GM23248 (cell line): ENCODE results near the gene OPCML. TPM values are rescaled to one million over a fixed set of nuclear protein-coding genes. Genes with fewer than 3 reads are reported as not detected.

Experiments
- DNase-seq: peaks from one replicate; pipeline ENCODE4 v3.0.0-alpha.2; 2015
- H2AFZ ChIP-seq: fragments of 200-600 bp; sonication (generic); 2 replicates; pipeline ENCODE4 v1.6.1; 2016; ENCODE audit warnings: antibody characterized with exemption
- H3F3A ChIP-seq: fragments of 200-600 bp; sonication (generic); 2 replicates; pipeline ENCODE4 v1.6.1; 2016; ENCODE audit warnings: mild to moderate bottlenecking, antibody characterized with exemption, mixed run types; ENCODE audit not compliant: insufficient read depth
- H3K27ac ChIP-seq: fragments of 200-600 bp; sonication (generic); 2 replicates; pipeline ENCODE4 v1.5.1; 2016; ENCODE audit warnings: mild to moderate bottlenecking
- H3K27me3 ChIP-seq: fragments of 200-600 bp; sonication (generic); replicated peaks from 2 replicates; pipeline ENCODE4 v1.6.1; 2016; ENCODE audit warnings: mild to moderate bottlenecking; ENCODE audit not compliant: insufficient read depth
- H3K36me3 ChIP-seq: fragments of 200-600 bp; sonication (generic); 2 replicates; pipeline ENCODE4 v1.6.1; 2016; ENCODE audit warnings: low read depth, mild to moderate bottlenecking
- H3K4me1 ChIP-seq: fragments of 200-600 bp; sonication (generic); 2 replicates; pipeline ENCODE4 v1.6.1; 2016; ENCODE audit warnings: mild to moderate bottlenecking; ENCODE audit not compliant: insufficient read depth
- H3K4me2 ChIP-seq: fragments of 200-600 bp; sonication (generic); one replicate; pipeline ENCODE4 v1.6.1; 2016; ENCODE audit warnings: mild to moderate bottlenecking; ENCODE audit not compliant: unreplicated experiment
- H3K4me3 ChIP-seq: fragments of 200-600 bp; sonication (generic); 2 replicates; pipeline ENCODE4 v1.5.1; 2016; ENCODE audit warnings: mild to moderate bottlenecking
- H3K79me2 ChIP-seq: fragments of 200-600 bp; sonication (generic); 2 replicates; pipeline ENCODE4 v1.6.1; 2016; ENCODE audit warnings: mild to moderate bottlenecking; ENCODE audit not compliant: insufficient read depth
- H3K9ac ChIP-seq: fragments of 200-600 bp; sonication (generic); 2 replicates; pipeline ENCODE4 v1.6.1; 2016; ENCODE audit warnings: mild to moderate bottlenecking
- H3K9me2 ChIP-seq: fragments of 200-600 bp; sonication (generic); 2 replicates; pipeline ENCODE4 v1.6.1; 2016; ENCODE audit warnings: mixed run types, mild to moderate bottlenecking, moderate library complexity; ENCODE audit not compliant: insufficient read depth
- H3K9me3 ChIP-seq: fragments of 200-600 bp; sonication (generic); one replicate; pipeline ENCODE4 v1.6.1; 2017; ENCODE audit warnings: low read depth
- H4K20me1 ChIP-seq: fragments of 200-600 bp; sonication (generic); 2 replicates; pipeline ENCODE4 v1.6.0; 2016; ENCODE audit not compliant: insufficient read depth
- EZH2 ChIP-seq: fragments of 200-600 bp; sonication (generic); IDR thresholded peaks from 2 replicates; pipeline ENCODE4 v1.6.1; 2018; ENCODE audit warnings: antibody characterized with exemption, mild to moderate bottlenecking; ENCODE audit not compliant: insufficient read depth, poor library complexity, severe bottlenecking
- EZH2phosphoT487 ChIP-seq: fragments of 200-600 bp; sonication (generic); IDR thresholded peaks from 2 replicates; pipeline ENCODE4 v1.6.1; 2018; ENCODE audit warnings: antibody characterized with exemption, moderate library complexity, mild to moderate bottlenecking, low read depth; ENCODE audit not compliant: insufficient read depth
- WGBS, 2 experiments: methylation state at CpG; one replicate each; pipeline ENCODE4 v1.1.6; 2015 to 2017; ENCODE audit warnings: low lambda C conversion rate in 2 of 2, low coverage in 1 of 2; ENCODE audit errors: missing lambda C conversion rate in 2 of 2; 5-methylcytosine and 5-hydroxymethylcytosine counted together
- in situ Hi-C: fragments of 300-500 bp; cut with MboI; formaldehyde crosslinking; loops from 2 replicates; pipeline ENCODE4 v1.15.0; 2020
- polyA plus RNA-seq: library from polyadenylated mRNA; unstranded; fragments of >200 nt; fragmentation: Nextera tagmentation; extraction: Ambion mirVana; gene quantifications from 2 replicates; pipeline ENCODE4 v1.2.1, GENCODE V29; 2016
- total RNA-seq: library from RNA; depleted of rRNA; stranded (reverse); fragments of >200 nt; shearing (Covaris generic); gene quantifications from 2 replicates; pipeline ENCODE4 v1.2.3, GENCODE V29; 2014

OPCML gene
- total and polyA plus RNA-seq, 2 experiments from 2014 or later: 0.69 to 1.6 TPM

DNA sequence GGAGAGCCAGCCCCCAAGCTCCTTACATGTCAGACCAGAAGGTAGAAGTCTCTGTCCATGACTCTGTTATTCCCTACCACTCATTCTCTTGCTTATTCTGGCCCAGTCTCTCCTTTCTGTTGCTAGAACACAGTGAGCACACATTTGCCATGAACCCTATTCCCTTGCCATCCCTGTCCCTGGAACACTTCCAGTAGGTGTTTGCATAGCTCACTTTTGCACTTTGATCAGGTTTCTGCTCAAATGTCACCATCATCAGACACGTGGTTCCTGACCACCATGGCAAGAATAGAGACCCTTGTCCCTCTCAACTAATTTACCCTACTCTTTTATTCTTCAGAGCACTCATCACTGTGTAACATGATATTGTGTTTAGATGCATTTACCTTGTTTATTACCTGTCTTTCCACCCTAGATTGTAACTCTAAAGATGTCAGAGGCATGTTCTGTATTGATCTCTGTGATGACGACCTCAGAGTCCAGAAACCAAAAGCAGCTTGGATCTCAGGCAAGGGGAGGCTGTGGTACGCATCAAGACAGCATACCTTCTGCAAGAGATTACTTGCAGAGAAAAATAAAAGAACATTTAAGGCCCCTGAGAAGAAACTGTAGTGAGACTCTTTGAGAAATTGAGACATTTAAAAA, 606.4 kb downstream of the OPCML start:
- no peaks in the 10 kb centered on the region for H3K9me3 ChIP-seq
- H3K9ac ChIP-seq: no peak overlapping the region
- no peaks in the 10 kb centered on the region for H3F3A ChIP-seq
- TF ChIP-seq EZH2phosphoT487 (no peak), EZH2 (no peak)
- H3K4me2 ChIP-seq: no peak overlapping the region
- H4K20me1 ChIP-seq: no peaks in the 10 kb centered on the region
- H3K4me1 ChIP-seq: no peaks in the 10 kb centered on the region
- H3K27me3 ChIP-seq: no peaks in the 10 kb centered on the region; the same call in 1 of the 2 replicates
- H3K79me2 ChIP-seq: no peaks in the 10 kb centered on the region
- WGBS, 2 experiments: 43 to 45% methylated on average over 3 of the region's 3 CpGs
- H3K27ac ChIP-seq: no peak overlapping the region
- H3K9me2 ChIP-seq: no peaks in the 10 kb centered on the region
- H2AFZ ChIP-seq: no peak overlapping the region
- no peak for DNase-seq
- in situ Hi-C loops: no loop called here
- H3K36me3 ChIP-seq: no peaks in the 10 kb centered on the region
- H3K4me3 ChIP-seq: no peak overlapping the region

DNA sequence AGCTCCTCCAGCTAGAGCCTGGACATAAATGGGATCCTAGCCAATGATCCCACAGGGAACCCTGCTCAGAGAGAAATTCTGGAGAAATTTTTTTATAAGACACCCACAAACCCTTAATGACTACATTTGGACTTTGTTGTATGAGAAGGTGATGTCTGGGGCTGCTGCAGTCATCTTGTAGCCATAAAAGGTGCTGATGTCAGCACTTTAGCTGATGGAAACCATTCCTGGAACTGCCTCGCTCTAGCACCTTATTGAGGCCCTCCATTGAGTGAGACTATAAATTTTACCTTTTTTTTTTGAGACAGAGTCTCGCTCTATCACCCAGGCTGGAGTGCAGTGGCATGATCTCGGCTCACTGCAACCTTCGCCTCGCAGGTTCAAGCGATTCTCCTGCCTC, 610.7 kb downstream of the OPCML start:
- Histone ChIP-seq H3K36me3 (no peaks in the 10 kb centered on the region), H3K9me3 (no peaks in the 10 kb centered on the region), H3K9me2 (no peaks in the 10 kb centered on the region), H2AFZ (no peak overlapping the region), H3K4me2 (no peak overlapping the region), H3K79me2 (no peaks in the 10 kb centered on the region), H3K27ac (no peak overlapping the region), H3K9ac (no peak overlapping the region), H3K27me3 (no peaks in the 10 kb centered on the region; the same call in 1 of the 2 replicates), H3K4me3 (no peak overlapping the region), H4K20me1 (no peaks in the 10 kb centered on the region), H3F3A (no peaks in the 10 kb centered on the region), H3K4me1 (no peaks in the 10 kb centered on the region)
- 75 to 76% methylated on average over 6 of the region's 6 CpGs for WGBS, 2 experiments
- no peak for TF ChIP-seq EZH2phosphoT487
- no peak for TF ChIP-seq EZH2
- DNase-seq: no peak
- in situ Hi-C loops: no loop called here

DNA sequence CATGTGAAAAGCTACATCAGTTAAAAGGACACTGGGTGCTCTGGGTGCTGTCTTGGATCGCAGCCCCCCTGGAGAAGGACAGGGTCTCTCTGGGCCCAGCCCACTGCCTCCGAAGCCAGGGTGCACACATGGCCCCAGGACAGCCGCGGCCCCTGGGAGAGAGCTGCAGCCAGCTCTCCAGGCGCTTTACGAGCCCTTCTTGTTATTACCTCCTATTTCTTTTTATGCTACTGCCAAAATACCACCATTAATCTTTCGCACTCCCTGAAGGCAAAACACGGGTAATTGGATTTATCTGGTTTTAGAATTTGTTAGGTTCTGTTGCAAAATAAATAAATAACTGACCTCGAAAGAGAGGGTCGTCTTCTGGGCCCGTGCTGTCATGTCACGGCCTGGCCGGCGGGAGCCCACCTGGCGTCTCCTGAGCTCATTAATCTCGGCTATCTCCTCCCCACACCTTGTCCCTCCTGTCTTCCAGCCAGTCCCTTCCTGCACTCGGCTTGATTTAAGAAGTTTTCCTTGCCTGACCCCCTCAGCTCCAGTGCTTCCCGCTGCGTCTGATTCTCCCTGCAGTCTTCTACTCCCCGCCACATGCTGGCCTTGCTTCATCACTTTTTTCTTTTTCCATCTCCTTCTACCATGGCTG, 611.7 kb downstream of the OPCML start:
- no peaks in the 10 kb centered on the region; the same call in 1 of the 2 replicates for H3K27me3 ChIP-seq
- no peak for TF ChIP-seq EZH2phosphoT487
- no peak for TF ChIP-seq EZH2
- H3K9me3 ChIP-seq: no peaks in the 10 kb centered on the region
- no peaks in the 10 kb centered on the region for H3K9me2 ChIP-seq
- H3F3A ChIP-seq: no peaks in the 10 kb centered on the region
- H3K4me2 ChIP-seq: no peak overlapping the region
- H3K4me3 ChIP-seq: no peak overlapping the region
- in situ Hi-C loops: no loop called here
- H2AFZ ChIP-seq: no peak overlapping the region
- no peaks in the 10 kb centered on the region for H4K20me1 ChIP-seq
- no peak overlapping the region for H3K9ac ChIP-seq
- H3K27ac ChIP-seq: no peak overlapping the region
- H3K4me1 ChIP-seq: no peaks in the 10 kb centered on the region
- 62% methylated on average over 20 of the region's 20 CpGs for WGBS, 2 experiments
- DNase-seq: no peak
- no peaks in the 10 kb centered on the region for H3K79me2 ChIP-seq
- no peaks in the 10 kb centered on the region for H3K36me3 ChIP-seq

DNA sequence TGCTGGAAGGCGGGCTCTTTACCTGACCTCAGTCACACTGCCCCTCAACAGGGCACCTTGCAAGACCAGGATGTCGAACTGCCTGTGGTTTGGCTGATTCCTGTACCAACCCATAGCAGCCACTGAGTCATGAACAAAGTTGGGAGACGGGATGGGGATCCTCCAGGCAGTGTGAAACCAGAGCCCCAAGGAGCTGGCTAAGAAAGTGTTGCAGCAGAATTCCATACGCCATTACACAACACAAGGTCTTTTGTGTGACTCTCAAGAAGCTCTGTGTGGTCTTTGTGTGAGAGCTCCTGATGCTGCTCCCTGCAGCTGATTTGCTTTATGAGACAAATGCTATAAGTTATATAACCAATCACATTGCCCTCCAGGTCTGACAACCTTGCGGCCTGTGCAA, 617.7 kb downstream of the OPCML start:
- Histone ChIP-seq H3K27ac (no peak overlapping the region), H2AFZ (no peak overlapping the region), H3K9me3 (no peaks in the 10 kb centered on the region), H3K79me2 (no peaks in the 10 kb centered on the region), H3F3A (no peaks in the 10 kb centered on the region), H3K4me1 (peaks cover 13% of the 10 kb centered on the region), H3K9ac (no peak overlapping the region), H3K9me2 (no peaks in the 10 kb centered on the region), H4K20me1 (no peaks in the 10 kb centered on the region), H3K4me2 (no peak overlapping the region), H3K4me3 (no peak overlapping the region), H3K27me3 (no peaks in the 10 kb centered on the region), H3K36me3 (no peaks in the 10 kb centered on the region)
- no peak for DNase-seq
- in situ Hi-C loops: no loop called here
- no peak for TF ChIP-seq EZH2phosphoT487
- no peak for TF ChIP-seq EZH2
- 61 to 62% methylated on average over 5 of the region's 5 CpGs for WGBS, 2 experiments
